H9 (cell line): ENCODE data around the gene STYXL1. TPM values are rescaled to one million over a fixed set of nuclear protein-coding genes. Genes with fewer than 3 reads are reported as not detected.

Experiments
- DNase-seq: peaks from one replicate; pipeline ENCODE4 v3.0.0-alpha.2; 2017
- H2AFZ ChIP-seq: one replicate; pipeline ENCODE4 v1.6.1; 2013; ENCODE audit warnings: mild to moderate bottlenecking, low read length, control low read depth, moderate library complexity
- H2AK5ac ChIP-seq: 2 replicates; pipeline ENCODE4 v1.6.1; 2013; ENCODE audit warnings: low read length, control low read depth, mixed read lengths; ENCODE audit not compliant: insufficient read length
- H2BK120ac ChIP-seq: one replicate; pipeline ENCODE4 v1.6.1; 2013; ENCODE audit warnings: low read depth, mild to moderate bottlenecking, low read length, control low read depth, inconsistent platforms; ENCODE audit not compliant: poor library complexity, severe bottlenecking
- H2BK12ac ChIP-seq: 2 replicates; pipeline ENCODE4 v1.6.1; 2013; ENCODE audit warnings: low read length, control low read depth, mixed read lengths, low read depth; ENCODE audit not compliant: insufficient read length
- H2BK15ac ChIP-seq: 2 replicates; pipeline ENCODE4 v1.6.1; 2013; ENCODE audit warnings: low read depth, low read length, control low read depth
- H2BK20ac ChIP-seq: one replicate; pipeline ENCODE4 v1.6.1; 2013; ENCODE audit warnings: low read depth, mild to moderate bottlenecking, low read length, control low read depth, inconsistent platforms; ENCODE audit not compliant: poor library complexity, severe bottlenecking
- H2BK5ac ChIP-seq: 2 replicates; pipeline ENCODE4 v1.6.1; 2013; ENCODE audit warnings: low read length, control low read depth, mixed read lengths; ENCODE audit not compliant: insufficient read length
- H3K14ac ChIP-seq: 2 replicates; pipeline ENCODE4 v1.6.1; 2013; ENCODE audit warnings: low read length, control low read depth; ENCODE audit not compliant: insufficient read depth
- H3K18ac ChIP-seq: 2 replicates; pipeline ENCODE4 v1.6.1; 2013; ENCODE audit warnings: low read depth, mild to moderate bottlenecking, mixed read lengths, low read length, control low read depth; ENCODE audit not compliant: insufficient read length
- H3K23ac ChIP-seq: 2 replicates; pipeline ENCODE4 v1.6.1; 2013; ENCODE audit warnings: low read length, control low read depth, mixed read lengths, low read depth; ENCODE audit not compliant: insufficient read length
- H3K23me2 ChIP-seq: 2 replicates; pipeline ENCODE4 v1.6.1; 2013; ENCODE audit warnings: low read depth, mild to moderate bottlenecking, mixed read lengths, low read length, control low read depth; ENCODE audit not compliant: insufficient read length, poor library complexity, severe bottlenecking
- H3K27ac ChIP-seq: 2 replicates; pipeline ENCODE4 v1.5.1; 2013; ENCODE audit warnings: low read length, control low read depth, mixed read lengths, low read depth; ENCODE audit not compliant: insufficient read length
- H3K27me3 ChIP-seq: 2 replicates; pipeline ENCODE4 v1.6.1; 2013; ENCODE audit warnings: low read length, control low read depth, inconsistent platforms; ENCODE audit not compliant: insufficient read depth
- H3K4ac ChIP-seq: 2 replicates; pipeline ENCODE4 v1.6.1; 2013; ENCODE audit warnings: low read depth, mild to moderate bottlenecking, control low read depth, inconsistent platforms, low read length, moderate library complexity
- H3K4me1 ChIP-seq: 2 replicates; pipeline ENCODE4 v1.6.1; 2013; ENCODE audit warnings: low read length, control low read depth, inconsistent platforms; ENCODE audit not compliant: insufficient read depth
- H3K4me2 ChIP-seq: 2 replicates; pipeline ENCODE4 v1.6.1; 2013; ENCODE audit warnings: low read length, control low read depth, mixed read lengths; ENCODE audit not compliant: insufficient read length, insufficient read depth
- H3K56ac ChIP-seq: 2 replicates; pipeline ENCODE4 v1.6.1; 2013; ENCODE audit warnings: low read depth, mild to moderate bottlenecking, mixed read lengths, low read length, control low read depth; ENCODE audit not compliant: insufficient read length
- H3K79me1 ChIP-seq: 2 replicates; pipeline ENCODE4 v1.6.1; 2013; ENCODE audit warnings: low read depth, mild to moderate bottlenecking, moderate library complexity, low read length, control low read depth, inconsistent platforms; ENCODE audit not compliant: insufficient read depth, poor library complexity, severe bottlenecking
- H3K79me2 ChIP-seq: 2 replicates; pipeline ENCODE4 v1.6.1; 2013; ENCODE audit warnings: low read length, control low read depth, inconsistent platforms; ENCODE audit not compliant: insufficient read depth
- H3K9ac ChIP-seq: 2 replicates; pipeline ENCODE4 v1.6.1; 2013; ENCODE audit warnings: low read length, control low read depth, mixed read lengths; ENCODE audit not compliant: insufficient read length; ENCODE audit errors: extremely low read depth
- H3K9me3 ChIP-seq: one replicate; pipeline ENCODE4 v1.6.1; 2013; ENCODE audit warnings: low read depth, low read length, inconsistent platforms; ENCODE audit not compliant: control insufficient read depth
- H3T11ph ChIP-seq: one replicate; pipeline ENCODE4 v1.6.1; 2013; ENCODE audit warnings: mild to moderate bottlenecking, low read length, control low read depth, inconsistent platforms
- H4K20me1 ChIP-seq: one replicate; pipeline ENCODE4 v1.6.1; 2013; ENCODE audit not compliant: control insufficient read depth, insufficient read length, insufficient read depth
- H4K5ac ChIP-seq: 2 replicates; pipeline ENCODE4 v1.6.1; 2013; ENCODE audit warnings: low read depth, mild to moderate bottlenecking, mixed read lengths, low read length, control low read depth; ENCODE audit not compliant: insufficient read length
- H4K8ac ChIP-seq: replicated peaks from 2 replicates; pipeline ENCODE4 v1.6.1; 2013; ENCODE audit warnings: low read length, control low read depth, mixed read lengths, low read depth; ENCODE audit not compliant: insufficient read length
- H4K91ac ChIP-seq: 2 replicates; pipeline ENCODE4 v1.6.1; 2013; ENCODE audit warnings: low read depth, mild to moderate bottlenecking, moderate library complexity, mixed read lengths, low read length, control low read depth; ENCODE audit not compliant: insufficient read length
- H3K27ac Mint-ChIP-seq, 3 experiments: 2 replicates in 2 of 3; 3 replicates in 1 of 3; pipeline ENCODE4 v1.8.0; 2020 to 2021; ENCODE audit warnings: mixed read lengths in 3 of 3, mild to moderate bottlenecking in 1 of 3, moderate library complexity in 1 of 3
- H3K27me3 Mint-ChIP-seq: 2 replicates; pipeline ENCODE4 v1.8.0; 2021; ENCODE audit warnings: low read depth, mild to moderate bottlenecking, moderate library complexity, mixed read lengths
- H3K36me3 Mint-ChIP-seq, 3 experiments: 2 replicates in 2 of 3; 3 replicates in 1 of 3; pipeline ENCODE4 v1.8.0; 2020 to 2021; ENCODE audit warnings: low read depth in 3 of 3, mixed read lengths in 3 of 3; ENCODE audit not compliant: insufficient read depth in 1 of 3
- H3K4me1 Mint-ChIP-seq, 2 experiments: 2 replicates each; pipeline ENCODE4 v1.8.0; 2020; ENCODE audit warnings: mixed read lengths in 2 of 2
- H3K4me3 Mint-ChIP-seq, 2 experiments: 2 replicates in 1 of 2; 3 replicates in 1 of 2; pipeline ENCODE4 v1.8.0; 2020 to 2021; ENCODE audit warnings: mild to moderate bottlenecking in 2 of 2, mixed read lengths in 2 of 2, moderate library complexity in 1 of 2
- H3K9me3 Mint-ChIP-seq, 2 experiments: 2 replicates in 1 of 2; 3 replicates in 1 of 2; pipeline ENCODE4 v1.8.0; 2020; ENCODE audit warnings: mild to moderate bottlenecking in 2 of 2, mixed read lengths in 2 of 2, moderate library complexity in 1 of 2
- WGBS: extraction: QIAGEN DNeasy Blood & Tissue Kit; methylation state at CpG from one replicate; pipeline ENCODE4 v1.1.7; 2013; ENCODE audit warnings: missing lambda C conversion rate, low lambda C conversion rate, mixed read lengths; ENCODE audit not compliant: insufficient read length; ENCODE audit errors: extremely low coverage; 5-methylcytosine and 5-hydroxymethylcytosine counted together
- total RNA-seq: library from RNA; stranded (reverse); gene quantifications from 2 replicates; pipeline ENCODE4 v1.2.1, GENCODE V29; 2021
- TF ChIP-seq, protein P1 (sequence below): fragments of 200-600 bp; sonication (generic); conservative IDR thresholded peaks from 3 replicates; pipeline ENCODE4 v1.8.0; 2021; ENCODE audit warnings: antibody characterized with exemption, mild to moderate bottlenecking

STYXL1 gene
- total RNA-seq, 1 experiment from 2014 or later, result 38.7 TPM

DNA sequence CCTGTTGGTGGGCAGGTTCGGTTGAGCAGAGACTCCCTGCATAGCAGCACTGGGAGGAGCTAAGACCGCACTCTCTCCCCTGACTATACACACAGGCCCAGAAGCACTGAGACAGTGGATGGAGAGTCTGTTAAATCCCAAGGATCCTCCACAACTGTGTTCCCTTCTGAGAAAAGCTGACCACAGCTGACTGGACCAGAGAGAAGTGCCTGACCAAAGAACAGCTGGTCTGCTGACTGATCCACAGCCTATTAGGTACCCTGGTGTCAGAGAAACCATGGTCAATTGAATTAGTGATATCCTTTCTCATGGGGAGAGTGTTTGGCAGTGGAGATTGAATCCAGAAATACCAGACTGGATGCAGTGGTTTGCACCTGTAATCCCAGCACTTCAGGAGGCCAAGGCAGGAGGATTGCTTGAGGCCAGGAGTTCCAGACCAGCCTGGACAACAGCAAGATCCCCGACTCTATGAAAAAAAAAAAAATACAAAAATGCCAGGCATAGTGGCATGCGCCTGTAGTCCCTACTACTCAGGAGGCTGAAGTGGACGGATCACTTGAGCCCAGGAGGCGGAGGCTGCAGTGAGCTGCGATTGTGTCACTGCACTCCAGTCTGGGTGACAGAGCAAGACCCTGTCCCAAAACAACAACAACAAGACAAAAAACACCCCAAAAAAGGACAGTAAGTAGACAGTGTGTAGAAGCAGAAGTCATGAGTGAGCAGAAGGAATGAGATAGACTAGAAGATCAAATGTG lies 25.6 kb downstream of the STYXL1 start:
- H2BK20ac ChIP-seq, result no peak overlapping the region
- no peaks in the 10 kb centered on the region for H3K4me1 ChIP-seq
- H3K18ac ChIP-seq, result no peak overlapping the region
- H3T11ph ChIP-seq, result no peak overlapping the region
- H3K9ac ChIP-seq, result no peak overlapping the region
- no peaks in the 10 kb centered on the region for H4K20me1 ChIP-seq
- H2AFZ ChIP-seq, result no peak overlapping the region
- H3K56ac ChIP-seq, result no peak overlapping the region
- H3K23me2 ChIP-seq, result no peaks in the 10 kb centered on the region
- Mint-ChIP-seq H3K9me3 (no peaks in the 10 kb centered on the region), H3K27ac (no peak overlapping the region; a peak in 1 of 7 replicates), H3K4me1 (peaks cover 2% of the 10 kb centered on the region in 2 experiments; a peak in 2 of 4 replicates), H3K4me3 (no peak overlapping the region), H3K27me3 (no peaks in the 10 kb centered on the region), H3K36me3 (peaks cover 17 to 38% (median 36%) of the 10 kb centered on the region in 3 experiments)
- DNase-seq, result no peak
- no peak overlapping the region for H2BK120ac ChIP-seq
- no peak overlapping the region for H3K4ac ChIP-seq
- H3K4me2 ChIP-seq, result no peak overlapping the region
- no peaks in the 10 kb centered on the region for H3K9me3 ChIP-seq
- no CpG with 5 or more reads among the region's 7 CpGs for WGBS
- TF ChIP-seq, protein P1, sequence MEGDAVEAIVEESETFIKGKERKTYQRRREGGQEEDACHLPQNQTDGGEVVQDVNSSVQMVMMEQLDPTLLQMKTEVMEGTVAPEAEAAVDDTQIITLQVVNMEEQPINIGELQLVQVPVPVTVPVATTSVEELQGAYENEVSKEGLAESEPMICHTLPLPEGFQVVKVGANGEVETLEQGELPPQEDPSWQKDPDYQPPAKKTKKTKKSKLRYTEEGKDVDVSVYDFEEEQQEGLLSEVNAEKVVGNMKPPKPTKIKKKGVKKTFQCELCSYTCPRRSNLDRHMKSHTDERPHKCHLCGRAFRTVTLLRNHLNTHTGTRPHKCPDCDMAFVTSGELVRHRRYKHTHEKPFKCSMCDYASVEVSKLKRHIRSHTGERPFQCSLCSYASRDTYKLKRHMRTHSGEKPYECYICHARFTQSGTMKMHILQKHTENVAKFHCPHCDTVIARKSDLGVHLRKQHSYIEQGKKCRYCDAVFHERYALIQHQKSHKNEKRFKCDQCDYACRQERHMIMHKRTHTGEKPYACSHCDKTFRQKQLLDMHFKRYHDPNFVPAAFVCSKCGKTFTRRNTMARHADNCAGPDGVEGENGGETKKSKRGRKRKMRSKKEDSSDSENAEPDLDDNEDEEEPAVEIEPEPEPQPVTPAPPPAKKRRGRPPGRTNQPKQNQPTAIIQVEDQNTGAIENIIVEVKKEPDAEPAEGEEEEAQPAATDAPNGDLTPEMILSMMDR, result no peak
- no peak overlapping the region for H2AK5ac ChIP-seq
- H2BK12ac ChIP-seq, result no peak overlapping the region
- H3K27me3 ChIP-seq, result no peaks in the 10 kb centered on the region
- no peak overlapping the region for H3K27ac ChIP-seq
- no peak overlapping the region for H4K8ac ChIP-seq
- no peak overlapping the region for H3K14ac ChIP-seq
- no peaks in the 10 kb centered on the region for H3K79me1 ChIP-seq
- no peak overlapping the region for H2BK5ac ChIP-seq
- H4K91ac ChIP-seq, result no peak overlapping the region
- H3K23ac ChIP-seq, result no peak overlapping the region
- no peak overlapping the region for H4K5ac ChIP-seq
- no peaks in the 10 kb centered on the region for H3K79me2 ChIP-seq
- H2BK15ac ChIP-seq, result no peak overlapping the region
